ENCODE results near the gene TOR1AIP2. TPM values are rescaled to one million over a fixed set of nuclear protein-coding genes. Genes with fewer than 3 reads are reported as not detected.

The TOR1AIP2 gene
- total RNA-seq, 1 experiment from 2014 or later, result 142 TPM

GRCh38 chr1:179911812-179912211, 34.2 kb upstream of the TOR1AIP2 start:
- Histone ChIP-seq H3K9me3 (ENCODE audit: insufficient read depth, low read depth) (no peaks in the 10 kb centered on the region), H3K4me3 (no peak overlapping the region), H3K27me3 (ENCODE audit: insufficient read depth, low read depth) (no peaks in the 10 kb centered on the region), H3K9me2 (ENCODE audit: insufficient read depth) (no peaks in the 10 kb centered on the region), H2AFZ (no peak overlapping the region), H3K27ac (no peak overlapping the region), H4K20me1 (ENCODE audit: insufficient read depth) (no peaks in the 10 kb centered on the region), H3K4me1 (replicated peaks; ENCODE audit: insufficient read depth) (no peaks in the 10 kb centered on the region), H3K4me2 (no peak overlapping the region), H3F3A (ENCODE audit: insufficient read depth, low read depth) (0 out of 2 replicates have a peak, but pooled peaks cover 4% of the 10 kb centered on the region), H3K36me3 (ENCODE audit: low read depth) (0 out of 2 replicates have a peak, but pooled peaks cover 9% of the 10 kb centered on the region), H3K79me2 (ENCODE audit: low read depth) (no peaks in the 10 kb centered on the region)
- no peak for DNase-seq
- no TSS peak for BruUV-seq (replicated peaks)
- TF ChIP-seq, protein P1, sequence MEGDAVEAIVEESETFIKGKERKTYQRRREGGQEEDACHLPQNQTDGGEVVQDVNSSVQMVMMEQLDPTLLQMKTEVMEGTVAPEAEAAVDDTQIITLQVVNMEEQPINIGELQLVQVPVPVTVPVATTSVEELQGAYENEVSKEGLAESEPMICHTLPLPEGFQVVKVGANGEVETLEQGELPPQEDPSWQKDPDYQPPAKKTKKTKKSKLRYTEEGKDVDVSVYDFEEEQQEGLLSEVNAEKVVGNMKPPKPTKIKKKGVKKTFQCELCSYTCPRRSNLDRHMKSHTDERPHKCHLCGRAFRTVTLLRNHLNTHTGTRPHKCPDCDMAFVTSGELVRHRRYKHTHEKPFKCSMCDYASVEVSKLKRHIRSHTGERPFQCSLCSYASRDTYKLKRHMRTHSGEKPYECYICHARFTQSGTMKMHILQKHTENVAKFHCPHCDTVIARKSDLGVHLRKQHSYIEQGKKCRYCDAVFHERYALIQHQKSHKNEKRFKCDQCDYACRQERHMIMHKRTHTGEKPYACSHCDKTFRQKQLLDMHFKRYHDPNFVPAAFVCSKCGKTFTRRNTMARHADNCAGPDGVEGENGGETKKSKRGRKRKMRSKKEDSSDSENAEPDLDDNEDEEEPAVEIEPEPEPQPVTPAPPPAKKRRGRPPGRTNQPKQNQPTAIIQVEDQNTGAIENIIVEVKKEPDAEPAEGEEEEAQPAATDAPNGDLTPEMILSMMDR (conservative IDR thresholded peaks at IDR 0.05), result no peak
- POLR2A ChIA-PET (ENCODE audit: unreplicated experiment), result no interaction called here
- CTCF ChIA-PET, result interaction anchor here (0.6 kb wide), 1 partner anchor 807 kb away, joined by 4 read pairs; no protein-coding TSS in a partner anchor
- intact Hi-C loops (cut with micrococcal nuclease; ENCODE audit: unreplicated experiment), result no loop called here

GRCh38 chr1:179910934-179911333, 33.3 kb upstream of the TOR1AIP2 start:
- POLR2A ChIA-PET (ENCODE audit: unreplicated experiment), result no interaction called here
- 0 out of 2 replicates have a peak, but pooled peaks cover 4% of the 10 kb centered on the region for H3F3A ChIP-seq (ENCODE audit: insufficient read depth, low read depth)
- CTCF ChIA-PET, result no interaction called here
- no TSS peak for BruUV-seq (replicated peaks)
- H3K9me3 ChIP-seq (ENCODE audit: insufficient read depth, low read depth), result no peaks in the 10 kb centered on the region
- no peak overlapping the region for H3K4me3 ChIP-seq
- no peaks in the 10 kb centered on the region for H3K27me3 ChIP-seq (ENCODE audit: insufficient read depth, low read depth)
- intact Hi-C loops (cut with micrococcal nuclease; ENCODE audit: unreplicated experiment), result no loop called here
- 0 out of 2 replicates have a peak, but pooled peaks cover 9% of the 10 kb centered on the region for H3K36me3 ChIP-seq (ENCODE audit: low read depth)
- no peaks in the 10 kb centered on the region for H3K4me1 ChIP-seq (replicated peaks; ENCODE audit: insufficient read depth)
- no peak overlapping the region for H2AFZ ChIP-seq
- no peak overlapping the region for H3K27ac ChIP-seq
- H3K9me2 ChIP-seq (ENCODE audit: insufficient read depth), result no peaks in the 10 kb centered on the region
- no peak overlapping the region for H3K4me2 ChIP-seq
- no peaks in the 10 kb centered on the region for H3K79me2 ChIP-seq (ENCODE audit: low read depth)
- H4K20me1 ChIP-seq (ENCODE audit: insufficient read depth), result no peaks in the 10 kb centered on the region
- no peak for TF ChIP-seq EZH2 (IDR thresholded peaks at IDR 0.05; ENCODE audit: low read depth)
- TF ChIP-seq, protein P1 (conservative IDR thresholded peaks at IDR 0.05), result no peak
- no peak for DNase-seq

- peaks cover 8% of the 10 kb centered on the region for H3K79me2 ChIP-seq (ENCODE audit: low read depth)
- no peak overlapping the region for H2AFZ ChIP-seq
- no peaks in the 10 kb centered on the region for H3F3A ChIP-seq (ENCODE audit: insufficient read depth, low read depth)
- no TSS peak for BruUV-seq (replicated peaks)
- H4K20me1 ChIP-seq (ENCODE audit: insufficient read depth), result no peaks in the 10 kb centered on the region
- H3K9me3 ChIP-seq (ENCODE audit: insufficient read depth, low read depth), result no peaks in the 10 kb centered on the region
- peaks cover under 1% of the 10 kb centered on the region; the same call in 1 of the 2 replicates for H3K4me1 ChIP-seq (replicated peaks; ENCODE audit: insufficient read depth)
- no peak for TF ChIP-seq EZH2 (IDR thresholded peaks at IDR 0.05; ENCODE audit: low read depth)
- TF ChIP-seq, protein P1 (conservative IDR thresholded peaks at IDR 0.05), result no peak
- H3K4me2 ChIP-seq, result no peak overlapping the region
- no peak for DNase-seq
- H3K4me3 ChIP-seq, result no peak overlapping the region
- intact Hi-C loops (cut with micrococcal nuclease; ENCODE audit: unreplicated experiment), result no loop called here
- CTCF ChIA-PET, result no interaction called here
- no peaks in the 10 kb centered on the region for H3K27me3 ChIP-seq (ENCODE audit: insufficient read depth, low read depth)
- no peaks in the 10 kb centered on the region for H3K9me2 ChIP-seq (ENCODE audit: insufficient read depth)
- no peak overlapping the region for H3K27ac ChIP-seq
- POLR2A ChIA-PET (ENCODE audit: unreplicated experiment), result no interaction called here
- H3K36me3 ChIP-seq (ENCODE audit: low read depth), result no peaks in the 10 kb centered on the region; the same call in 1 of the 2 replicates
These were observed 12.0 kb upstream of the TOR1AIP2 start for GRCh38 chr1:179889589-179889988.

All from PC-9 (cell line).